ENCODE measurements around the gene RYR2. TPM values are rescaled to one million over a fixed set of nuclear protein-coding genes. Genes with fewer than 3 reads are reported as not detected.

The RYR2 gene
- polyA plus RNA-seq, 2 of the 4 experiments (the other 2 are of a cell fraction): 0.06 TPM; not detected in 1

- TF ChIP-seq CHD2 (IDR thresholded peaks at IDR 0.05; ENCODE audit: low read length, partially characterized antibody) (no peak), BCL3 (IDR thresholded peaks at IDR 0.05) (no peak), HOXB5 (CRISPR knock-in tag; IDR thresholded peaks at IDR 0.05) (no peak)
Observed at GRCh38 chr1:237383791-237384190, 341.8 kb downstream of the RYR2 start (continued).

- ATAC-seq (no peak), DNase-seq (ENCODE audit: low read depth in 1 of 2, low spot score in 1 of 2) (no peak), FAIRE-seq (no peak)
- ChIA-PET CTCF (no interaction called here), POLR2A (no interaction called here)
- no peak overlapping the region for H3K4me3 ChIP-seq
- WGBS (ENCODE audit: missing lambda C conversion rate): 43% methylated on average over 6 of the region's 6 CpGs
- no peaks in the 10 kb centered on the region; the same call in 2 of the 3 replicates for H3K9me3 ChIP-seq
- no peaks in the 10 kb centered on the region for H3K4me1 ChIP-seq
- H3K27ac ChIP-seq: no peak overlapping the region
- TF ChIP-seq ELK1 (IDR thresholded peaks at IDR 0.05; ENCODE audit: low read depth, low read length) (no peak), HOXB13 (CRISPR knock-in tag; IDR thresholded peaks at IDR 0.05; ENCODE audit: low read depth) (no peak), MAFK (IDR thresholded peaks at IDR 0.05; ENCODE audit: partially characterized antibody) (no peak), HES2 (IDR thresholded peaks at IDR 0.05) (no peak)
- H3K4me2 ChIP-seq: no peak overlapping the region
Observed at GRCh38 chr1:237384213-237384612, 342.2 kb downstream of the RYR2 start.

DNA sequence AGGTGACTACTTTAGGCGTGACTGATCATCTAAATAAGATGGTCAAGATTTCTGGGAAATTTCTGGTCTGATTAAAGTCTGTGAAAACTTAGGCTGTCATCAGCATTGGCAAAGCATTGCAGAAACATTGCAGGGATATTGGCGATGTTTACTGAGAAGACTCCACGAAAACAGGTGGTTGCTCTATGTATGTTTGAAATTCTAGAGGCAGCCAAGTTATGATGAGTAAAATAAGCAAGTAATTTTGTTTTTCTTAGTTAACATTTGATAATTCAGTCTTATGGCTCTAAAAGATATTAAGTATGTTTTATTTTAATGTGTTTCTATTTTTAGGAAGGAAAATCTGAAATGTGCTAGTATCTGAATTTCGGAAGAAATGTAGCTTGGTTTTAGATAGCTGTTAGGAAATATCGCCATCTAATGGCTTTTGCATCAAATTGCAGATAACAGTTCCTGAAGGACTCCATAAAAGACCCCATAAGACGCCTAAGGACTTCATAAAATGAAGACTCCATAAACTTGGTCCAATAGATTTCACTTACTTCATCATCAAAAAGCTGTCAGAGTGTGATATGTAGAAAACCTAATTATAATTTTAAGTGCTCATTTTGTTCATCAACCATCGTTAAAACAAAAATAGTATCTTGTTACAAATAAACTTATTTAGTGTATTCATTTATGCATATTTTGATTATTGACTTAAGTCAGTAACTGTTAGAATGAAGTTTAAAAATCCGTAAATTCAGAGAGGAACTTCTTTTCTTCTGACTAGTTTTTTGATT, 344.6 kb downstream of the RYR2 start:
- no peak overlapping the region for H3K4me3 ChIP-seq
- ChIA-PET POLR2A (no interaction called here), CTCF (interaction anchor here (0.6 to 3.2 kb wide), 17 partner anchors 8 to 808 kb away, joined by 3 to 21 read pairs (median 4); partner anchors contain the start of gene HEATR1)
- no peaks in the 10 kb centered on the region; the same call in 2 of the 3 replicates for H3K9me3 ChIP-seq
- H3K4me2 ChIP-seq: no peak overlapping the region
- WGBS (ENCODE audit: missing lambda C conversion rate): 18% methylated on average over 8 of the region's 8 CpGs
- H3K4me1 ChIP-seq: no peaks in the 10 kb centered on the region
- TF ChIP-seq EHF (CRISPR knock-in tag; IDR thresholded peaks at IDR 0.05) (no peak), ZSCAN20 (CRISPR knock-in tag; IDR thresholded peaks at IDR 0.05) (no peak), RCOR1 (IDR thresholded peaks at IDR 0.05; ENCODE audit: low read depth, low read length) (no peak), RAD21 (conservative IDR thresholded peaks at IDR 0.05 in 1 of 2, IDR thresholded peaks at IDR 0.05 in 1 of 2) (peak; percentile 72 to 74), POLR2A (IDR thresholded peaks at IDR 0.05; ENCODE audit: low read length) (no peak), JUNB (IDR thresholded peaks at IDR 0.05) (no peak), SMC3 (IDR thresholded peaks at IDR 0.05) (peak; percentile 62)
- TF ChIP-seq, protein P1, sequence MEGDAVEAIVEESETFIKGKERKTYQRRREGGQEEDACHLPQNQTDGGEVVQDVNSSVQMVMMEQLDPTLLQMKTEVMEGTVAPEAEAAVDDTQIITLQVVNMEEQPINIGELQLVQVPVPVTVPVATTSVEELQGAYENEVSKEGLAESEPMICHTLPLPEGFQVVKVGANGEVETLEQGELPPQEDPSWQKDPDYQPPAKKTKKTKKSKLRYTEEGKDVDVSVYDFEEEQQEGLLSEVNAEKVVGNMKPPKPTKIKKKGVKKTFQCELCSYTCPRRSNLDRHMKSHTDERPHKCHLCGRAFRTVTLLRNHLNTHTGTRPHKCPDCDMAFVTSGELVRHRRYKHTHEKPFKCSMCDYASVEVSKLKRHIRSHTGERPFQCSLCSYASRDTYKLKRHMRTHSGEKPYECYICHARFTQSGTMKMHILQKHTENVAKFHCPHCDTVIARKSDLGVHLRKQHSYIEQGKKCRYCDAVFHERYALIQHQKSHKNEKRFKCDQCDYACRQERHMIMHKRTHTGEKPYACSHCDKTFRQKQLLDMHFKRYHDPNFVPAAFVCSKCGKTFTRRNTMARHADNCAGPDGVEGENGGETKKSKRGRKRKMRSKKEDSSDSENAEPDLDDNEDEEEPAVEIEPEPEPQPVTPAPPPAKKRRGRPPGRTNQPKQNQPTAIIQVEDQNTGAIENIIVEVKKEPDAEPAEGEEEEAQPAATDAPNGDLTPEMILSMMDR (IDR thresholded peaks at IDR 0.05): peak; percentile 80
- ATAC-seq: peak in 1 of 2 experiments; percentile 62; a peak in 3 of 6 replicates
- FAIRE-seq: peak; percentile 56
- peak; percentile 15 to 26 for DNase-seq (ENCODE audit: low read depth in 1 of 2, low spot score in 1 of 2)
- no peak overlapping the region for H3K27ac ChIP-seq

DNA sequence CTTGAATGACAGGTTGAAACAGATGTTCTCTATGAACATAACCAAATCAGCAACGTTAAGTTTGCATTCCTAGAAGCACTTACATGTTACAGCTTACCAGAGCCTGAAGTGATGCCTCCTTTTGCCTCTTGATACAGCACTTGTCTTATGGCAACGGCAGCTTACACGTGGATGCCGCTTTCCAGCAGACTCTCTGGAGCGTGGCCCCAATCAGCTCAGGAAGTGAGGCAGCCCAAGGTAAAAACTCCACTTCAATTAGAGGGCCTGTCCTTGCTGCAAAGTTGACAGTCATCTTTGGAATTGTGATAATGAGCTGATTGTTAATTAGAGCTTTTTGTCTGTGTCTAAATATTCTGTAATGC, 345.1 kb downstream of the RYR2 start:
- no peaks in the 10 kb centered on the region for H3K4me1 ChIP-seq
- 0 out of 6 replicates have a peak, but pooled peaks of 1 of the 2 experiments have one; percentile 28 for ATAC-seq
- POLR2A ChIA-PET: no interaction called here
- 4% methylated on average over 5 of the region's 5 CpGs for WGBS (ENCODE audit: missing lambda C conversion rate)
- H3K27ac ChIP-seq: no peak overlapping the region
- no peak for FAIRE-seq
- no peaks in the 10 kb centered on the region; the same call in 2 of the 3 replicates for H3K9me3 ChIP-seq
- TF ChIP-seq RARB (CRISPR knock-in tag; IDR thresholded peaks at IDR 0.05) (no peak), CBX8 (IDR thresholded peaks at IDR 0.05) (no peak), ESRRA (IDR thresholded peaks at IDR 0.05; ENCODE audit: borderline replicate concordance, low read length) (no peak), SREBF2 (IDR thresholded peaks at IDR 0.05) (no peak), FOXS1 (CRISPR knock-in tag; IDR thresholded peaks at IDR 0.05) (no peak), RAD21 (conservative IDR thresholded peaks at IDR 0.05 in 1 of 2, IDR thresholded peaks at IDR 0.05 in 1 of 2) (no peak), CHD2 (IDR thresholded peaks at IDR 0.05; ENCODE audit: low read length, partially characterized antibody) (no peak)
- TF ChIP-seq, protein P2, sequence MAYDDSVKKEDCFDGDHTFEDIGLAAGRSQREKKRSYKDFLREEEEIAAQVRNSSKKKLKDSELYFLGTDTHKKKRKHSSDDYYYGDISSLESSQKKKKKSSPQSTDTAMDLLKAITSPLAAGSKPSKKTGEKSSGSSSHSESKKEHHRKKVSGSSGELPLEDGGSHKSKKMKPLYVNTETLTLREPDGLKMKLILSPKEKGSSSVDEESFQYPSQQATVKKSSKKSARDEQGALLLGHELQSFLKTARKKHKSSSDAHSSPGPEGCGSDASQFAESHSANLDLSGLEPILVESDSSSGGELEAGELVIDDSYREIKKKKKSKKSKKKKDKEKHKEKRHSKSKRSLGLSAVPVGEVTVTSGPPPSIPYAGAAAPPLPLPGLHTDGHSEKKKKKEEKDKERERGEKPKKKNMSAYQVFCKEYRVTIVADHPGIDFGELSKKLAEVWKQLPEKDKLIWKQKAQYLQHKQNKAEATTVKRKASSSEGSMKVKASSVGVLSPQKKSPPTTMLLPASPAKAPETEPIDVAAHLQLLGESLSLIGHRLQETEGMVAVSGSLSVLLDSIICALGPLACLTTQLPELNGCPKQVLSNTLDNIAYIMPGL (CRISPR knock-in tag; IDR thresholded peaks at IDR 0.05; ENCODE audit: borderline replicate concordance): no peak
- CTCF ChIA-PET: interaction anchor here (0.8 to 3.2 kb wide), 15 partner anchors 9 to 785 kb away, joined by 3 to 21 read pairs (median 4); partner anchors contain the start of gene HEATR1
- H3K4me2 ChIP-seq: no peak overlapping the region
- DNase-seq (ENCODE audit: low read depth in 1 of 2, low spot score in 1 of 2): no peak
- H3K4me3 ChIP-seq: no peak overlapping the region

Data from A549 (cell line).